Measurements from ENCODE around the gene MCM9.
"Not testable (repeated sequence)": the region's sequence is repeated elsewhere in the genome, so short reads cannot be mapped to it uniquely, and the experiment has no call there.

The MCM9 gene

DNA sequence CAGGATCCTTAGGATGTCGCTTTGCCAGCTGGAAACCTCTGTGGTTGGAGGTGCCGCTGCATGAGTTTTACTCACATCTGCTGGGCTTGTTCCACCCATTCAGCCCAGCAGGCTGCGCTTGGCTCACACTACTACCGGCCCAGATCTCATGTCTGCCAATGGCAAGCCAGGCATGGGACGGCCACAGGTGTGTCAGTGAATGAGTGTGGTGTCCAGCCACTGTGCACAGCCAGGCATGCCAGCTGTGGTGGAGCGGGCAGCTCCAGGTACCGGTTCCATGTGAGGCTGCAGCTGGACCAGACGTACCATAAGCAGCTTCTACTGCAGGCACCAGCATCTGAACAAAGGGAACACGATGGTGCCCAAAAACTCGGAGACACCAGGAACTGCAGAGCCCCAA, 74.1 kb downstream of the MCM9 start:
- DNase-seq = no peak

- DNase-seq = no peak
Observed at GRCh38 chr6:118860363-118860762, 74.6 kb downstream of the MCM9 start.

- DNase-seq = no peak
Observed at GRCh38 chr6:118859517-118860064, 75.4 kb downstream of the MCM9 start.

- DNase-seq = no peak
Observed at GRCh38 chr6:118856301-118856700, 78.7 kb downstream of the MCM9 start.

- DNase-seq = no peak
Observed at GRCh38 chr6:118853408-118853807, 81.6 kb downstream of the MCM9 start.

DNA sequence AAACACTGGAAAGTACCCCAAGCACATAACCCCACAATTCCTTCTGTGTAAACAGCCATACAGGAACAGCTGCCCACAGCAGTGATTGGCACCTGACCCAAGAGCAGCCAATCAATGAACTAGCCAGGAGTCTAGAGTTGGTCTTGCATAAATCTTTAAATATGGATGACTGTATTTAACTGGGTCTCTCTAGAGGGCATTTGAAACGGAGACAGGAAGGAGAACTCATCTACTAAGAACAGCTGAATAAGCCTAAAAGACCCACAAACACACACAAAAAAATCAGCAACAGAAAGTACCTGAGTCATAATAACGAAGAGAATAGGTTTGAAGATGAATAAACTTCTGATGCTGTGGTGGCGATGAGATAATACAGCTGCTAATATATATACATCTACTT, 90.0 kb downstream of the MCM9 start:
- no peak for DNase-seq

- DNase-seq = no peak
Observed at GRCh38 chr6:118843685-118844390, 91.1 kb downstream of the MCM9 start.

DNA sequence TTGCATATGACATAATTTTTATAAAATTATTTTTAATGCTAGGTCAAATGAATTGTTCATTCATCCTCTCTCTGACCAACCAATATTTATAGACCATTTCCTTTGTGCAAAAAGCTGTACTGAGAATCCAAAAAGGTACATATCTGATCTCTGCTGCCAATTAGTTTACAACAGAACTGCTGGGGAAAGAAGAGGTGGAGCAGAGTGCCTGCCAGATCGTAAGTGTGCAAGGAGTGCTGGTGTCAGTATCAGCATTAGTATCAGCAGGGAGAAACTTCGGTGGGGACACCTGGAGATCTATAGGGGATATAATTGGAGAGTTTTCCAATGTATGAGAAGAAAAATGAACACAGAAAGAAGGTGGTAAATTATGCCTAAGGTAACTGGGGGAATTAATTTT, 104.3 kb downstream of the MCM9 start:
- DNase-seq = no peak

- no peak for DNase-seq
Observed at GRCh38 chr6:118829817-118830478, 105.0 kb downstream of the MCM9 start.

- DNase-seq = no peak
Observed at GRCh38 chr6:118826096-118826495, 108.9 kb downstream of the MCM9 start.

- DNase-seq = no peak
Observed at GRCh38 chr6:118825661-118826060, 109.3 kb downstream of the MCM9 start.

- no peak for DNase-seq
Observed at GRCh38 chr6:118815495-118815894, 119.5 kb downstream of the MCM9 start.

- no peak for DNase-seq
Observed at GRCh38 chr6:118813775-118814174, 121.2 kb downstream of the MCM9 start.

DNA sequence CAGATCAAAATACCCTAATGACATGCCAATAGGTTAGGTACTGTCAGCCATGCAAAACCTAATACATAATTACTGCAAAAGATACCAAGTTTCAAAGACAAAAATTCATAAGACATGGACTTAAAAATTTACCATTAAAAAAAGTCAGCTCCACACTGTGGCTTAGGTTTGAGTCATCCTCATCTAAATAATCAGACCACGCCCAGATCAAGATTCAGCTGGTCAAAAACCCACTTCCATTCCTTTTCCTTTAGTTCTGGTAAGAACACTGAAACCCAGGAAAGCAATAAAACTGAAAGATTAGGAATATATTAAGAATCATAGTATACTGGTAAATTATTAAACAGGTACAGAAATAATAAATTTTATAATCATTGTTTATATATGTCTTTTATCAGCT, 122.0 kb downstream of the MCM9 start:
- no peak for DNase-seq

- DNase-seq = no peak
Observed at GRCh38 chr6:118810420-118811027, 124.4 kb downstream of the MCM9 start.

DNA sequence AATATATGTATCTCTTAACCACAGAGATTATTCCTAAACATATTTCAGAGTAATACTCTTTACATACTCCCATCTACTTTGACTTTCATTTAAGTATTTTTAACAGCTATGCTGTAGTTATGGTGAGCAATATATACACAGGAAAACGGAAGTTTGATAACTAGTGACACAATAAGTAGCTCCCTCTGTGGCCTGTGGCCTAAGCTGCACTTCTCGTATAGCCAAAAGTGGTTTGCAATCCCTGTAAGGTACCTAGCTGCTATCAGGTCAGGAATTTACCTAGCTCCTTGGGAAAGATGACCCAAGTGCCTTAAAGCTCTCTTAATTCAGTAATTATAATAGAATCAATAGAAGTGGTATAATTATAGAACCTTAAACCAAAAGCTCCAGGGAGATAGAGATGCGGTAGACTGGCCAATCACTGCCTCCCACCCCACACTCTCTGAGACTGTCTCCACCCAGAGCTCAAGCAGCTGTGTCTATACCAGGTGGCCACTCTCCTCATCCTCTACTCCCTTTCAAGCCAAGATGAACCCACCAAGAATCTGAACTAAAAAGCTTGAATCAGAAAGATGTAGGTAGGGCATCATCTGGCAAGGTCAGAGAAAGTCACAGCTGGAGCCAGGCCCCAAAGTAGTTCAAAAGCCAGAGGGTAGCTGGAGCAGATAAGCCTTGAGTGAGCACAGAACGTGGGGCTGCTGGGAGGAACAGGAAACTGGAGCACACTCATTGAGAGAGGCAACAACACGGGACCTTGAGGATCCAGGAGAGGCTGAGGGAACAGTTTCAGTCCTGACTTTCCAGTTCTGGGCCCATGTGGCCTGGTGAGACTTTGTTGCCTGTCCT, 125.9 kb downstream of the MCM9 start:
- DNase-seq = no peak

GRCh38 chr6:118804091-118804490, 130.9 kb downstream of the MCM9 start:
- no peak for DNase-seq

- no peak for DNase-seq
Observed at GRCh38 chr6:118801257-118801656, 133.7 kb downstream of the MCM9 start.

GRCh38 chr6:118800394-118801071, 134.4 kb downstream of the MCM9 start:
- DNase-seq = peak; percentile 87

GRCh38 chr6:118799826-118800225, 135.1 kb downstream of the MCM9 start:
- no peak for DNase-seq

DNA sequence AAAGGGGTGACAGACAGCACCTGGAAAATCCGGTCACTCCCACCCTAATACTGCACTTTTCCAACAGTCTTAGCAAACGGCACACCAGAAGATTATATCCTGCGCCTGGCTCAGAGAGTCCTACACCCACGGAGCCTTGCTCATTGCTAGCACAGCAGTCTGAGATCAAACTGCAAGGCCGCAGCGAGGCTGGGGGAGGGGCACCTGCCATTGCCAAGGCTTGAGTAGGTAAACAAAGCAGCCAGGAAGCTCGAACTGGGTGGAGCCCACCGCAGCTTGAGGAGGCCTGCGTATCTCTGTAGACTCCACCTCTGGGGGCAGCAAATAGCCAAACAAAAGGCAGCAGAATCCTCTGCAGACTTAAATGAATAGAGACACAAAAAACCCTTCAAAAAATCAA, 138.4 kb downstream of the MCM9 start:
- DNase-seq = not testable (repeated sequence)

DNA sequence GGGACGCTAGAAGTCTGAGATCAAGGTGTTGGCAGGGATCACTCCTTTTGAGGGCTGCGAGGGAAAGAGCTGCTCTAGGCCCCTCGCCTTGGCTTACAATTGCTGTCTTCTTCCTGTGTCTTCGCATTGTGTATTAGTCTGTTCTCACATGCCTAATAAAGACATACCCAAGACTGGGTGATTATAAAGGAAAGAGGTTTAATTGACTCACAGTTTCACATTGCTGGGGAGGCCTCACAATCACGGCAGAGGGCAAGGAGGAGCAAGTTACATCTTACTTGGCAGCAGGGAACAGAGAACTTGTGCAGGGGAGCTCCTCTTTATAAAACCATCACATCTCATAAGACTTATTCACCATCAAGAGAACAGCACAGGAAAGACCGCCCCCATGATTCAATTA, 143.5 kb downstream of the MCM9 start:
- DNase-seq = no peak

GRCh38 chr6:118789954-118790353, 145.0 kb downstream of the MCM9 start:
- no peak for DNase-seq
